Measurements from ENCODE around the gene GALNT17. TPM values are rescaled to one million over a fixed set of nuclear protein-coding genes. Genes with fewer than 3 reads are reported as not detected.

Gene GALNT17
- total and polyA plus RNA-seq, 2 experiments from 2014 or later: 11.1 to 65.6 TPM

DNA sequence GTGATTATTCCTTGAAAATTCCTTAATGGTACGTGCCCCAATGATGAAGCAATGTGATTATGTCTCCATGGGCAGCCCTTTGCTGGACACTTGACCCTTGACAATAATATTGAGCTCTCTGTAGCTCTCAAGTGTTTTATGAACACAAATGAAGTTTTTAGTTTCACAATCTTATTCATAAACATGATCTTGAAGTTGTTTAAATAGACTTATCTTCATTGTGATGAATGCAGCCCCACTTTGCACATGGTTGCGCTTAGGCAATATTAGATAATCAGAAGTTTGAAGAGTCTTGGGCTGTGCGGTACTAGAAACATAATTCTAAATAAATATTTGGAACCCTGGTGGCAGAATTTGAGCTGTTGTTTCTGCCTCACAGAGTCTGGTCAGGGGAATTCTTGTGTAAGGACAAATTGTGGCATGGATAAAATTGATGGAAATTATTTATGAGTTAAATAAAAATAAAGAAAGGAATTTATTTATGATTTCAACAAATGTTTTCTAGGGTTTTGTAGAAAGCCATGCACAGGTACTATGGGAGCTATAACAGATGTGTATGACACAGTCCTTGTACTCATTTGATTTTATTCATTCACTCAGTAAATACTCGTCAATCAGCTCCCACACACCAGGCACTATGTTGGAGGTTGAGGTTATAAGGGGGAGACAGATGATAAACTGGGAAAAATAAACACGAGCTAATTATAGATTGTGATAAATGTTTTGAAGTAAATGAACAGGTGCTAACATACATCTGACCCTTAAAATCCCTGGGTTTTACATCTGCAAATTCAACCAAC is 217.9 kb downstream of the GALNT17 start (continued):
- no peak for TF ChIP-seq NANOG (IDR thresholded peaks at IDR 0.05; ENCODE audit: borderline replicate concordance)
- no peak for TF ChIP-seq EZH2 (IDR thresholded peaks at IDR 0.05; ENCODE audit: low read depth, unreplicated experiment)

- Histone ChIP-seq H3K4me3 (no peak overlapping the region), H3K36me3 (ENCODE audit: insufficient read depth) (peaks cover 8% of the 10 kb centered on the region; the same call in 1 of the 2 replicates), H4K20me1 (replicated peaks; ENCODE audit: insufficient read depth) (no peaks in the 10 kb centered on the region), H3K27me3 (ENCODE audit: insufficient read depth) (no peaks in the 10 kb centered on the region), H2AFZ (no peak overlapping the region), H3K9me2 (ENCODE audit: insufficient read depth) (no peaks in the 10 kb centered on the region), H3K4me2 (no peak overlapping the region), H3K79me2 (replicated peaks; ENCODE audit: insufficient read depth) (peaks cover 74% of the 10 kb centered on the region), H3K4me1 (ENCODE audit: insufficient read depth) (peaks cover 25% of the 10 kb centered on the region), H3K27ac (ENCODE audit: low read depth) (no peak overlapping the region), H3F3A (replicated peaks; ENCODE audit: low read depth) (no peaks in the 10 kb centered on the region)
- no peak for ATAC-seq
- Mint-ChIP-seq H3K27me3 (ENCODE audit: insufficient read depth, low read depth, poor library complexity) (peaks cover 6% of the 10 kb centered on the region), H3K9me3 (peaks cover 37% of the 10 kb centered on the region), H3K4me1 (peaks cover 19% of the 10 kb centered on the region), H3K36me3 (ENCODE audit: low read depth) (peaks cover 39% of the 10 kb centered on the region), H3K4me3 (no peak overlapping the region), H3K27ac (no peak overlapping the region)
- TF ChIP-seq ZNF114 (CRISPR knock-in tag; IDR thresholded peaks at IDR 0.05): no peak
- TF ChIP-seq CREB1 (CRISPR knock-in tag; IDR thresholded peaks at IDR 0.05; ENCODE audit: low read depth): no peak
- TF ChIP-seq ETS1 (IDR thresholded peaks at IDR 0.05): no peak
- TF ChIP-seq EZH2 (IDR thresholded peaks at IDR 0.05; ENCODE audit: low read depth, unreplicated experiment): no peak
- DNase-seq (ENCODE audit: low spot score): no peak
Measured at GRCh38 chr7:71350680-71351079, 218.7 kb downstream of the GALNT17 start.

GRCh38 chr7:71354716-71355115 is 222.8 kb downstream of the GALNT17 start:
- ATAC-seq (no peak), DNase-seq (ENCODE audit: low spot score) (no peak)
- Histone ChIP-seq H3F3A (replicated peaks; ENCODE audit: low read depth) (no peaks in the 10 kb centered on the region), H3K4me1 (ENCODE audit: insufficient read depth) (no peaks in the 10 kb centered on the region), H4K20me1 (replicated peaks; ENCODE audit: insufficient read depth) (no peaks in the 10 kb centered on the region), H3K79me2 (replicated peaks; ENCODE audit: insufficient read depth) (peaks cover 72% of the 10 kb centered on the region), H3K27me3 (ENCODE audit: insufficient read depth) (no peaks in the 10 kb centered on the region), H2AFZ (no peak overlapping the region), H3K4me3 (no peak overlapping the region), H3K9me2 (ENCODE audit: insufficient read depth) (peaks cover 4% of the 10 kb centered on the region; the same call in 1 of the 2 replicates), H3K27ac (ENCODE audit: low read depth) (no peak overlapping the region), H3K4me2 (no peak overlapping the region), H3K36me3 (ENCODE audit: insufficient read depth) (peaks cover 8% of the 10 kb centered on the region; the same call in 1 of the 2 replicates)
- no peaks in the 10 kb centered on the region for H3K4me1 Mint-ChIP-seq
- peaks cover 62% of the 10 kb centered on the region for H3K9me3 Mint-ChIP-seq
- H3K36me3 Mint-ChIP-seq (ENCODE audit: low read depth): peaks cover 70% of the 10 kb centered on the region
- H3K27ac Mint-ChIP-seq: no peak overlapping the region
- peaks cover 10% of the 10 kb centered on the region for H3K27me3 Mint-ChIP-seq (ENCODE audit: insufficient read depth, low read depth, poor library complexity)
- no peak overlapping the region for H3K4me3 Mint-ChIP-seq
- TF ChIP-seq JUNB (IDR thresholded peaks at IDR 0.05; ENCODE audit: unreplicated experiment): no peak
- TF ChIP-seq POLR2AphosphoS5 (IDR thresholded peaks at IDR 0.05; ENCODE audit: low read depth): no peak
- no peak for TF ChIP-seq NANOG (IDR thresholded peaks at IDR 0.05; ENCODE audit: borderline replicate concordance)
- TF ChIP-seq ZNF462 (CRISPR knock-in tag; IDR thresholded peaks at IDR 0.05): no peak
- TF ChIP-seq STAT1 (IDR thresholded peaks at IDR 0.05; ENCODE audit: unreplicated experiment): no peak
- TF ChIP-seq ETS1 (IDR thresholded peaks at IDR 0.05): no peak

Data from GM23338 (cell line).